ENCODE measurements around the gene RPS27L. TPM values are rescaled to one million over a fixed set of nuclear protein-coding genes. Genes with fewer than 3 reads are reported as not detected.

The RPS27L gene
- total RNA-seq, 4 donors from 2014 or later, result 47.8 to 94.9 (median 51.5) TPM

DNA sequence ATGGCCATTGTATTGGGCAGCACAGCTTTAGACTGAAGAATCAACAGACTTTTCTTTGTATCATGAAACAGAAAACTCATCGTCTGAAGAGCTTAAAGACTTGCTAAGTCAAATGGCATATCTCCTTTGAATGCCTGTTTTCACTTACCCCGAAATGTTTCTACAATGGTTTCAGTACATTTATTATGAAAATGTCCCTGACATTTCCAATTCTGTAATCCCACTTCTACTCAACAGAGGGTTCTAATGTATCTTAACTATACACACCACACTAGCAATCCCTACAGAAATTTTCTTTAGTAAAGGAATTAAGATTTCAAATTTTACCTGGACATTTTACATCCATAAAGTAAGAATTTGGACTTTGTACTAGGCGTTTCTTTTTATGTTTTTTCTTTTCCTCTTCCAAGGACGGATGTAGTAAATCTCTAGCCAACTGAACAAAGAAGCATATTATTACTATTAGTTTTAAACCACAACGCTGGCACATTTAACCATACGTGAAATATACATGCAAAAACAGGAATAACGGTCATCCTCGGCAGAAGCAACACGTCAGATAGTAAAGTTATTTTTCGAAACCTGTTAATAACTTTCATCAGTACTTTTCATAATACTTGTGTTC is 1.1 kb downstream of the RPS27L start:
- Histone ChIP-seq H3K27me3 (no peaks in the 10 kb centered on the region), H3K4me3 (peak overlapping the region; percentile 86), H3K4me1 (peaks cover 17% of the 10 kb centered on the region), H3K27ac (peak overlapping the region; percentile 98), H3K36me3 (peaks cover 29% of the 10 kb centered on the region), H3K9me3 (no peaks in the 10 kb centered on the region)
- no peak for TF ChIP-seq POLR2A (IDR thresholded peaks at IDR 0.05)
- TF ChIP-seq POLR2AphosphoS5 (IDR thresholded peaks at IDR 0.05), result no peak
- TF ChIP-seq EP300 (IDR thresholded peaks at IDR 0.05), result no peak
- TF ChIP-seq, protein P1, sequence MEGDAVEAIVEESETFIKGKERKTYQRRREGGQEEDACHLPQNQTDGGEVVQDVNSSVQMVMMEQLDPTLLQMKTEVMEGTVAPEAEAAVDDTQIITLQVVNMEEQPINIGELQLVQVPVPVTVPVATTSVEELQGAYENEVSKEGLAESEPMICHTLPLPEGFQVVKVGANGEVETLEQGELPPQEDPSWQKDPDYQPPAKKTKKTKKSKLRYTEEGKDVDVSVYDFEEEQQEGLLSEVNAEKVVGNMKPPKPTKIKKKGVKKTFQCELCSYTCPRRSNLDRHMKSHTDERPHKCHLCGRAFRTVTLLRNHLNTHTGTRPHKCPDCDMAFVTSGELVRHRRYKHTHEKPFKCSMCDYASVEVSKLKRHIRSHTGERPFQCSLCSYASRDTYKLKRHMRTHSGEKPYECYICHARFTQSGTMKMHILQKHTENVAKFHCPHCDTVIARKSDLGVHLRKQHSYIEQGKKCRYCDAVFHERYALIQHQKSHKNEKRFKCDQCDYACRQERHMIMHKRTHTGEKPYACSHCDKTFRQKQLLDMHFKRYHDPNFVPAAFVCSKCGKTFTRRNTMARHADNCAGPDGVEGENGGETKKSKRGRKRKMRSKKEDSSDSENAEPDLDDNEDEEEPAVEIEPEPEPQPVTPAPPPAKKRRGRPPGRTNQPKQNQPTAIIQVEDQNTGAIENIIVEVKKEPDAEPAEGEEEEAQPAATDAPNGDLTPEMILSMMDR (IDR thresholded peaks at IDR 0.05), result no peak
- WGBS, result 7% methylated on average over 10 of the region's 10 CpGs
- DNase-seq (ENCODE audit: low spot score in 2 of 2), result no peak

DNA sequence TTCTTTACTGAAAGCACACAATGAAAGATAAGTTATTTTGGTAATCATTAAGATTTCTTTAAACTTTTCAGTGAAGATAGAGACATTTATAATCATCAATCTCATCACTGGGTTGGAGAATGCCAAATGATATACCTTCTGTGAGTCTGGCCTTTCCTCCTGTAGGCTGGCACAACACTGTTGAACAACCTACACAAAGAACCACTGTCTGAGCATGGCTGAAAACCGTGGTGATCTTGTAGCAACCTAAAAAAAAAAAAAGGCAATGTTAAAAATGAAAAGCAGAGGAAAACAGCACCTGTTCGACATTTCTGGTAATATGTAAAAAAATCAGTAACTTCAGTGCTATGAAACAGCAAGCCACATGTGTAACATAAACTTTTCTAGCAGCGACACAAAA is 1.8 kb downstream of the RPS27L start:
- no peak for DNase-seq (ENCODE audit: low spot score in 2 of 2)
- peak overlapping the region; percentile 86 for H3K4me3 ChIP-seq
- WGBS, result 73% methylated on average over 3 of the region's 3 CpGs

DNA sequence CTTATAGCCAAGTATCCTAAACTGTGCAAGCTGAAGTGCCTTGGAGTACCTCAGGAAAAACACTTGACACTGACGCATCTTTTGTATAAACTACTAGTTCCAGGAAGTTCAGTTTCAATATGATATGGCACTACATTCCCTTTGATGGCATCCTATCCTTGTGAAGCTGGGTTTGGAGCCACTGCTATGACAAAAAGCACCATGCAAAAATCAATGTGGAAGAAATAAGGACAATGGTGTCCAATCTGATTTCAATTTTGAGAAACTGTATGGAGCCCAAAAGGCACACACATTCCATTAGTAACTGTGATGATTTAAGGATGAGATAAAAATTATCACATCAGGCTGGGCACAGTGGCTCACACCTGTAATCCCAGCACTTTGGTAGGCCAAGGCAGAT is 5.6 kb downstream of the RPS27L start:
- 96% methylated on average over 1 of the region's 1 CpG for WGBS

More for the DNA sequence above, 1.8 kb downstream of the RPS27L start:
- Histone ChIP-seq H3K27me3 (no peaks in the 10 kb centered on the region), H3K4me1 (peaks cover 17% of the 10 kb centered on the region), H3K36me3 (peaks cover 35% of the 10 kb centered on the region), H3K27ac (no peak overlapping the region), H3K9me3 (no peaks in the 10 kb centered on the region)
- TF ChIP-seq, protein P1 (IDR thresholded peaks at IDR 0.05), result no peak
- TF ChIP-seq POLR2AphosphoS5 (IDR thresholded peaks at IDR 0.05) (no peak), POLR2A (IDR thresholded peaks at IDR 0.05) (no peak), EP300 (IDR thresholded peaks at IDR 0.05) (no peak)

DNA sequence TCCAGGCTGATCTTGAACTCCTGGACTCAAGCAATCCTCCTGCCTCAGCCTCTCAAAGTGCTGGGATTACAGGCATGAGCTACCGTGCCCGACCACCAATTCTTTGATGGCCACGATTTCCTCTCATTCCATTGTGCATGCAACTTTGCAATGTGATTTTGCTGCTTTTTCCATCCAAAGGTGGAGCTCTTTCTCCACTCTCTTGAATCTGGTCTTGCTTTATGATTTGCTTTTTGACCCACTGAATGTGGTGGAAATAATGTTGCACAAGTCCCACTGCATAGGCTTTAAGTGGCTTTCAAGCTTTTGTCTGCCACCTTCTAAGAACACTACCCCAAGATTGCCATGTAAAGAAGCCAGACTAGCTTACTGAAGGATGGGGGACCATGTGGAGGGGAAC is 10.6 kb downstream of the RPS27L start:
- Histone ChIP-seq H3K9me3 (no peaks in the 10 kb centered on the region), H3K4me1 (no peaks in the 10 kb centered on the region), H3K27ac (no peak overlapping the region), H3K4me3 (no peak overlapping the region), H3K27me3 (no peaks in the 10 kb centered on the region), H3K36me3 (peaks cover 31% of the 10 kb centered on the region)
- WGBS, result 77% methylated on average over 3 of the region's 3 CpGs
- no peak for TF ChIP-seq EP300 (IDR thresholded peaks at IDR 0.05)
- TF ChIP-seq POLR2A (IDR thresholded peaks at IDR 0.05), result no peak
- TF ChIP-seq, protein P1 (IDR thresholded peaks at IDR 0.05), result no peak
- TF ChIP-seq POLR2AphosphoS5 (IDR thresholded peaks at IDR 0.05), result no peak
- DNase-seq (ENCODE audit: low spot score in 2 of 2), result no peak

More for the DNA sequence above, 5.6 kb downstream of the RPS27L start:
- Histone ChIP-seq H3K27me3 (no peaks in the 10 kb centered on the region), H3K4me1 (peaks cover 17% of the 10 kb centered on the region), H3K36me3 (peaks cover 50% of the 10 kb centered on the region), H3K4me3 (no peak overlapping the region), H3K27ac (no peak overlapping the region), H3K9me3 (no peaks in the 10 kb centered on the region)
- DNase-seq (ENCODE audit: low spot score in 2 of 2), result no peak
- TF ChIP-seq, protein P1 (IDR thresholded peaks at IDR 0.05), result no peak
- no peak for TF ChIP-seq POLR2AphosphoS5 (IDR thresholded peaks at IDR 0.05)
- TF ChIP-seq POLR2A (IDR thresholded peaks at IDR 0.05), result no peak
- TF ChIP-seq EP300 (IDR thresholded peaks at IDR 0.05), result no peak

DNA sequence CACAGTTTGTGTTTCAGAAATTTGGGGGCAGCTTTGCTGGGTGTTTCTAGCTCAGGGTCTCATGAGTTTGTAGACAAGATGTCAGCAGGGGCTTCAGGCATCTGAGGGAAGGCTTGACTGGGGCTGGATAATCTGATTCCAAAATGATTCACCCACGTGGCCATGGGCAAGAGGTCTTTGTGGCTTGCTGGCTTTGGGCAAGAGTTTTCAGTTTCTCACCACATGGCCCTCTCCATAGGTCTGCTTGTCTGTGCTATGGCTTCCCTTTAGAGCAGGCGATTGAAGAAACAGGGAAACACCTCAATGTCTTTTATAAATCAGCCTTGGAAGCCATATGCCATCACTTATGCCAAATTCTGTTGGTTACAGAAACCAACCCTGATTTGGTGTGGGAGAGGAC is 11.9 kb downstream of the RPS27L start:
- TF ChIP-seq, protein P1 (IDR thresholded peaks at IDR 0.05), result no peak
- TF ChIP-seq POLR2AphosphoS5 (IDR thresholded peaks at IDR 0.05) (no peak), POLR2A (IDR thresholded peaks at IDR 0.05) (no peak), EP300 (IDR thresholded peaks at IDR 0.05) (no peak)
- Histone ChIP-seq H3K9me3 (no peaks in the 10 kb centered on the region), H3K27ac (no peak overlapping the region), H3K4me3 (no peak overlapping the region), H3K36me3 (peaks cover 20% of the 10 kb centered on the region), H3K27me3 (no peaks in the 10 kb centered on the region), H3K4me1 (no peaks in the 10 kb centered on the region)
- DNase-seq (ENCODE audit: low spot score in 2 of 2), result no peak
- WGBS, result 100% methylated on average over 2 of the region's 2 CpGs
